OCI-LY3 (cell line): ENCODE measurements around the gene UBE2S.

Experiments used
- CTCF ChIP-seq: fragments of 200-600, 300-600 bp; sonication (generic); IDR thresholded peaks from 2 replicates; pipeline ENCODE4 v1.5.1; 2014; ENCODE audit warnings: antibody characterized with exemption, low read length, low read depth
- EZH2phosphoT487 ChIP-seq: fragments of 200-600 bp; shearing (Covaris generic); IDR thresholded peaks from 2 replicates; pipeline ENCODE4 v1.6.1; 2018; ENCODE audit warnings: antibody characterized with exemption, mixed run types, low read depth

GRCh38 chr19:55373306-55373992 lies 34.1 kb downstream of the UBE2S start:
- no peak for TF ChIP-seq CTCF
- TF ChIP-seq EZH2phosphoT487, result no peak
